ENCODE measurements around the gene ERMAP.
"Not testable (repeated sequence)": the region's sequence is repeated elsewhere in the genome, so short reads cannot be mapped to it uniquely, and the experiment has no call there.

The ERMAP gene

GRCh38 chr1:42845193-42845592, 28.3 kb downstream of the ERMAP start:
- DNase-seq: no peak

GRCh38 chr1:42845866-42846256, 28.9 kb downstream of the ERMAP start:
- no peak for DNase-seq

GRCh38 chr1:42846257-42847110, 29.6 kb downstream of the ERMAP start, which contains the start of gene ZNF691:
Gene ZNF691, plus strand, starts transcription at chr1:42846613. Its CDS starts 3,046 bp downstream, at chr1:42849659.
- DNase-seq: peak; percentile 100

GRCh38 chr1:42847111-42847595, 30.2 kb downstream of the ERMAP start:
- DNase-seq: no peak

- no peak for DNase-seq
Measured at GRCh38 chr1:42847721-42848460, 31.0 kb downstream of the ERMAP start.

GRCh38 chr1:42848823-42849537, 32.1 kb downstream of the ERMAP start:
- DNase-seq: no peak

GRCh38 chr1:42849944-42850343, 33.0 kb downstream of the ERMAP start:
- DNase-seq: no peak

GRCh38 chr1:42851420-42851819, 34.5 kb downstream of the ERMAP start:
- no peak for DNase-seq

GRCh38 chr1:42851960-42852607, 35.2 kb downstream of the ERMAP start:
- no peak for DNase-seq

- no peak for DNase-seq
Measured at GRCh38 chr1:42852608-42852980, 35.7 kb downstream of the ERMAP start.

GRCh38 chr1:42853116-42853884, 36.4 kb downstream of the ERMAP start:
- no peak for DNase-seq

GRCh38 chr1:42856554-42856953, 39.6 kb downstream of the ERMAP start:
- DNase-seq: not testable (repeated sequence)

GRCh38 chr1:42859366-42859765, 42.4 kb downstream of the ERMAP start:
- not testable (repeated sequence) for DNase-seq

- DNase-seq: no peak
Measured at GRCh38 chr1:42860339-42861013, 43.6 kb downstream of the ERMAP start.

- no peak for DNase-seq
Measured at GRCh38 chr1:42861014-42861399, 44.1 kb downstream of the ERMAP start.

GRCh38 chr1:42866549-42866948, 49.6 kb downstream of the ERMAP start:
- DNase-seq: no peak

- not testable (repeated sequence) for DNase-seq
Measured at GRCh38 chr1:42868466-42868865, 51.5 kb downstream of the ERMAP start.

- DNase-seq: not testable (repeated sequence)
Measured at GRCh38 chr1:42869254-42869653, 52.3 kb downstream of the ERMAP start.

- DNase-seq: not testable (repeated sequence)
Measured at GRCh38 chr1:42869751-42870150, 52.8 kb downstream of the ERMAP start.

GRCh38 chr1:42873108-42873507, 56.2 kb downstream of the ERMAP start:
- DNase-seq: not testable (repeated sequence)

GRCh38 chr1:42873670-42874069, 56.7 kb downstream of the ERMAP start:
- no peak for DNase-seq

All from NCI-H748 treated with DMSO at 0.1 percent for 48 hours (cell line).